Stimulated activated CD4-positive, alpha-beta T cell treated with anti-CD3 and anti-CD28 coated beads, Interleukin-15, amount 100 ng/mL, for 1 hour (primary cell): ENCODE measurements around the gene EPHB2.

Experiments used
- DNase-seq, 2 donors: peaks; one replicate each; pipeline ENCODE4 v3.0.0-alpha.2; 2020; ENCODE audit warnings: low read depth in 1 of 2, low spot score in 1 of 2

The EPHB2 gene

GRCh38 chr1:22777388-22778057 is 66.9 kb downstream of the EPHB2 start:
- no peak for DNase-seq

DNA sequence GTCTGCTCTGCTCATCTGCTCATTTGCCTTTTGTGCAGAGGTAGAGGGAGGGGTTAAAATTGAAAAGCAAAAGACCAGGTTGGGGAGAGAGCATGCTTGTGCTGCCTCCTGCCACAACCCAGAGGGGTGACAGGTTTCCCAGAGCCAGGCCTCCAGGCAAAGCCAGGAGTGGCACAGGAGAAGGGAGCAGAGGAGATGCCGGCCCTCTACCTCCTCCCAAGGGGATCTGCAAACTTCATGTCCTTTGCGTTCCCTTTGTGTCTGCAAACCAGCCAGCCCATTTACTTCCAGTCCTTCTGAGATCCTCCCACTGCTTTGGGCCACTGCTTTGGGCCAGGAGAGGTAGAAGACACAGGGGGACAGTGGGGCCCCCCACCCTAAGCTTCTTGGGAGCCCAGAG is 67.8 kb downstream of the EPHB2 start:
- DNase-seq, result no peak

DNA sequence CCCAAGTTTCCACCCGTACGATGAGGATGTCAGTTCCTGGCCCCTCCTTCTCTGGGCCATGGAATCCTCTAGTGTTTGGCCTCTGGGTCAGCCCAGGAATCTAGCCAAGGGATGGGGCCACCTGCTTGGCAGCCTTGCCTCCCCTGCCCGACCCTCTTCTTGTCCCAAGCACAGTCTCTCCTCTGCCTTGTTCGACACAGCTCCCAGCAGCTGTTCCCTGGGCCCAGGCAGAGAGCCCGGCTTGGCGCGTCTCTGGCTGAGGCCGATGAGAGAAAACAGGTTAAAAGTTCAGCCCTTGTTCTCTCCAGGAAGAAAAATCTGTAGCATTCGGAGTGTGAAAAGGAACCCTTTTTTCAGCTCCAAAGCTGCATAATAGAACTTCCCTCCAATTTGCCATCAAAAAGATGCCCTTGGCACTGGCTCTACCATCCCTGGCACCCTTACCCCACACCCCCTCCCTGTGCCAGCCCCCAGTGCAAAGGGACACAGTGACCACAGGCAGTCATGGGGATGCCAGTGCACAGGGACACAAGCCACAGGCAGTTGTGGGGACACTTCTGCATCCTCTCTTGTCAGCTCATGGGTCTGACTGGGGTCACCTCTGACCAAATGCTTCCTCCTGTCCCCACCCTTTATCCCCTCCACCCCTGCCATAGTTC is 68.4 kb downstream of the EPHB2 start:
- no peak for DNase-seq

GRCh38 chr1:22780696-22781095 is 70.1 kb downstream of the EPHB2 start:
- no peak for DNase-seq

DNA sequence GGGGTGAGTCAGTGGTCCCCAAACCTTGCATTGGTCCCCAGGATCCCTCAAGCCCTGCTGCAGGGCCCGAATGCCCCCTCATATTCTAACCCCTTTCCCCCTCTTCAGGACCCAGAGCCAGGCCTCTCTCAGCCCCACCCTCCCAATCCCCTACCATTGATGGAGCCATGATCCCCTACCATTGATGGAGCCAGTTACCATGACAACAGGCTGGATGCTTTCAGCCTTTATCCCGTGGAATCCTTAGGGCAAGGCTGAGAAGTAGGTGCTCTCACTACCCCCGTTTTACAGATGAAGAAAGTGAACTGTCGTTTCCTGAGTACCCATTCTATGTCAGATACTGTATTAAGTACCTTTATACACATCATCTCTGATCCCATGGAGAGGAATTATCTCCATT is 70.8 kb downstream of the EPHB2 start:
- no peak for DNase-seq

DNA sequence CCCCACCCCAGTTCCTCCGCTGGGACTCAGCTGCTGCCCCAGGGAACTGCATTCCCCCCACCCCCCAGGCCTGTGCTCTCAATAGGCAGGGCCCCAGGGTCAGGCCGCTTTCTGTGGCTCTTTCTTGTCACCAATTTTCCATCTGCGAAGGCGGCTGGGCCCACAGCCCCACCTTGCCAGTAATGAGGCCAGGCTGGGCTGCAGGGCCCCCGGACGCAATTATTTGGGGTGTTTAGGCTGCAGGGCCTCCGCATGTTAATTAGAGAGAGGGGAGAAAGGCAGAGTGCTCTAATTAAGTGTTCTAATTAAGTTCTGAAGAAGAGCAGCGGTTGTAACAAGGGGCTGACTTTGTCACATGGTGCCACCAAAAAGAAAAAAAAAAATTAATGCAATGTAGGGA is 71.8 kb downstream of the EPHB2 start:
- DNase-seq, result no peak

GRCh38 chr1:22784317-22784716 is 73.7 kb downstream of the EPHB2 start:
- DNase-seq, result no peak

GRCh38 chr1:22784737-22785136 is 74.1 kb downstream of the EPHB2 start:
- no peak for DNase-seq

- DNase-seq, result no peak
Observed at GRCh38 chr1:22786101-22786500, 75.5 kb downstream of the EPHB2 start.

DNA sequence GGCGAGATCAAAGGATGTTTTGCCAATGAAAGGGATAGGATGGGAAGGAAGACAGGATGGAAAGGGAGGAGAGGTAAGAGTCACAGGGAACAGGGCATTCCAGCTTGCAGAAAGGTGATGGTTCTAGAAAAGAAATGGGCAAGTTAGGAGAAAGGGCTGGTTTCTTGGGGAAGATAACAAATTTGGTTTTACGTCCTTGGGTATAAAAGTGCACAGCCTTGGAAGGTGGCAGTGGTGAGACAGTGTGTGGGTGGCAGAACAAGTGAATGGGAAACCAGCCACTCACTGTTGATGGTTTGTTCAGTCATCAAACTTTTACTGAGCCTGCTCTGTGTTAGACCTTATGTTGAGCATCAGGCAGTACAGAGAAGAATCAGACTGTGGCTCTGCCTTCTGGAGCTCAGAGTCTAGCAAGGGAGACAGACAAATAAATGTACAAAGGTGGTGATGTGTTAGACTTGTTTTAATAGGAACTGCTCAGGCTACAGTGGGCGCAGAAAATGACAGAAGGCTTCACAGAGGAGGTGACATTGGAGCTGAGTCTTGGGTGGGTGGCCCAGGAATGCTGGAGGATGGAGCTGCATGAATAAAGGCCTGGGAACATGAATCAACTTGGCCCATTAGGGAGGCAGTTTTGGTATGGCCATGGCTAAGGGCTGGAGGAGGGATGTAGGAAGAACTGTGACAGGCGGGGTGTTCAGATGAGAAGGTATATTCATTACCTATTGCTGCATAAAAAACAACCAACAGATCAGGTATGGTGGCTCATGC is 76.3 kb downstream of the EPHB2 start:
- no peak for DNase-seq

GRCh38 chr1:22787636-22788035 is 77.0 kb downstream of the EPHB2 start:
- no peak for DNase-seq

DNA sequence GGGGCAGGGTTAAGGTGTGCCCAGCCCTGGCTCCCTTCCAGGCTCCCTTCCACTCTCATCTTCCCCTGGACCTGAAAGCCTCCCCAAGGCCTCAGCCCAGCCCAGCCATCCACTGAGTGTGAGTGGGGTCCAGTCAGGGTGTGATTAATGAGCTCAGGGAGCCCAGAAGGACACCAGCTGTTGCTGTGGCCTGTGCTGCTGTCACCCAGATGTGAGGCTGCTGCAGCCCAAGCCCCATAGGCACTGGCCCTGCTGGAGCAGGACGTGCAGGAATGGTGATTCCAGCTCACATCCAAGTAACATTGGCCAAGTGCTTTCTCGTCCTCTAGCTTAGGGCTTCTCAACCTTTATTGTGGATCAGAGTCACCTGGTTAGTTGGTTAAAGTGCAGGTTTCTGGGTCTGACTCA is 77.6 kb downstream of the EPHB2 start:
- no peak for DNase-seq

GRCh38 chr1:22789356-22789994 is 78.8 kb downstream of the EPHB2 start:
- DNase-seq, result no peak

- DNase-seq, result no peak
Observed at GRCh38 chr1:22790232-22791008, 79.8 kb downstream of the EPHB2 start.

GRCh38 chr1:22791831-22792347 is 81.2 kb downstream of the EPHB2 start:
- no peak for DNase-seq

DNA sequence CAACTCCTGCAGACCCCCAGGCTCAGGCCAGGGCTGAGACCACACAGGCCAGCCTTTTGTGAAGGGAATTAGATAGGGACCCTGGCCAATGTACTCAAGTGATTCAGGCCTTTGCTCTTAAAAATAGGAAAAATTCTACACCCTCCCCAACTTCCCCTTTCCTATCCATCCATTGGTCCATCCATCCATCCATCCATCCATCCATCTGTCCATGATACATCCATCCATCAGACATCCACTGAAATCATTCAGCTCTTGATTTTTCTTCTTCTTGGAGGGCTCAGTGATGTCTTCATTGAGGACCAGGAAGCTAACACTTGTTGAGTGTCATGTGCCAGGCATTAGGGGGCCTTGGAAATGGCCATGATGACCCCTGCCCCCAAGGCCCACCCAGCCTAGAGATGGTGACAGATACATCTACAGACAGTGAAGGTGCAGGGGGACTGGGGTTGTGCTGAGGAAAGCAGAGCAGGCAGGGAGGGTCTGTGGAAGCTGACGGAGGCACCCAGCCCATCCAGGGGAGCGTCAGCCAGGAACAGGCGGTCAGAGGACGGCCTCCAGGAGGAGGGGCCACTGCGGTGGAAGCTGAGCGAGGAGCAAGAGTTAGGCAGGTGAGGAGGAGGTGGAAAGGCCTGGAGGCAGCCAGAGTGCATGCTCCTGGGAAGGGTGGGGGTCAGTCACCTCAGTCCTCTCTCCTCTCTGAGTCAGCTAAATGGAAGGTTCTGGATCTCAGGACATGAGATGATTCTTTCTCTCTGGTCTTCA is 81.9 kb downstream of the EPHB2 start:
- no peak for DNase-seq

- no peak for DNase-seq
Observed at GRCh38 chr1:22793647-22794046, 83.0 kb downstream of the EPHB2 start.

DNA sequence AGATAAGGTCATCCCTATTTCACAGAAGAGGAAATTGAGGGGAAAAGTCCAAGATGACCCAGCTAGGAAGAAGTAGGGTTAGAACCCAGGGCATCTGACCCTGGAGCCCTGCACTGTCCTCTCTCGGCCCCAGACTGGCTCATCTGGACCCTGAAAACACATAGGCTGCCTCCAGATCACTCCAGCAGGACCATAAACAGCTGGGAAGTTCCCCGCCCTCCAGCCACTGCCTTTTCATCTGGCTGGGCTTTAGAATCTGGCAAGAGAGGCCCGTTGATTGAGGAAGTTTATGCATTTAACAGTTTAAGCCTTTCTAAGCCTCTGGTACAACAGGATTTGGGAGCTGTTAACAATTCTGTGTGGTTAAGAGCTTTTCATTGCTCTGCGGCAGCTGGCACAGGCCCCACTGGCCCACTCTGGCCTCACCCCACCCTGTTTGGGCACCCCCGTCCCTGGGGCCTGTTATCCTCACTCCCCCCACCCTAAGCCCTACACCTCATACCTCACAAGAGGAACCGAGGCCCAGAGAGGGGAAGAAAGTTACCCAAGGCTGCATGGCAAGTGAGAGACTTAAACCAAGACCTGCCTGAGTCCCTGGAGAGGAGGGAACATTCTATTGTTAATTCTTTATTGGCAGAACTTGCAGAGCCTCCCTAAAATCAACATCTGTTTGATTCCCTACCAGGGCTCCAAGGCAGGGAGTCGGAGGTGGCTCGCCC is 84.2 kb downstream of the EPHB2 start:
- no peak for DNase-seq

DNA sequence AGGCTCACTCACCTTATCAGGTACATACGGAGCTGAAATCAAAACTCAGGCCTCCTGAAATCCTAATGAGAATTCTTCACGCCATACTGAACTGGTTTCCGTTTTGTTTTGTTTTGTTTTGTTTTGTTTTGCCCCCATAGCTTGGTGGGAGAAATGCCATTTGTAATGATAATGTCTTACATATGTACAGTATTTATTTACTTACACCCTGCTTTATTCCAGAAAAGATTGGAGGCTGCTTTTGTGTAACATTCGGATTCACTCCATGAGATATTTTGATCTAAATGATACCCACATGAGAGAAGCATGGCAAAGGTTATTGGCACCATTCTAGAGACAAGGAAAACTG is 84.7 kb downstream of the EPHB2 start:
- no peak for DNase-seq

GRCh38 chr1:22796642-22797041 is 86.0 kb downstream of the EPHB2 start:
- no peak for DNase-seq
